ENCODE data around the gene PRRC2B. TPM values are rescaled to one million over a fixed set of nuclear protein-coding genes. Genes with fewer than 3 reads are reported as not detected.
A peak's percentile ranks its signal among the peaks of the same experiment; 100 is the strongest.

PRRC2B gene
- total and polyA plus RNA-seq, 2 of the 8 experiments (the other 6 are each of a cell fraction or from before 2014, with no cell fraction given) = 37.3 to 249 TPM

DNA sequence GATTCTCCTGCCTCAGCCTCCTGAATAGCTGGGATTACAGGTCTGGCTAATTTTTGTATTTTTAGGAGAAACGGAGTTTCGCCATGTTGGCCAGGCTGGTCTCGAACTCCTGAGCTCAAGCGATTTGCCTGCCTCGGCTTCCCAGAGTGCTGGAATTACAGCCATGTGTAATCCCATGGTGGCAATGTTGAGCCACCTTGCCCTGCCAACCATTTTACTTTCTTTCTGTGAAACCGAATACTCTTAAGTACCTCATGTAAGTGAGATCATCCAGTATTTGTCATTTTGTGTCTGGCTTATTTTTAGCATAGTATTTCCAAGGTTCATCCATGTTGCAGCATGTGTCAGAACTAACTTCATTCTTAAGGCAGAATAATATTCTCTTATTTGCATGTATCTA lies 8.2 kb downstream of the PRRC2B start:
- Histone ChIP-seq H3K9me3 (ENCODE audit: insufficient read depth in 2 of 2, low read depth in 1 of 2, low read length in 1 of 2) (no peaks in the 10 kb centered on the region), H2BK15ac (ENCODE audit: low read length) (no peak overlapping the region), H3K36me3 (ENCODE audit: control insufficient read depth in 2 of 4, insufficient read depth in 4 of 4, low read length in 3 of 4) (peaks cover 0 to 3% (median 0%) of the 10 kb centered on the region in 4 experiments; a peak in 1 of 8 replicates), H3K79me2 (ENCODE audit: control insufficient read depth in 1 of 2, insufficient read depth in 2 of 2, low read length in 2 of 2) (peaks cover 89 to 98% of the 10 kb centered on the region in 2 experiments), H3K23ac (ENCODE audit: insufficient read length) (no peak overlapping the region), H2BK5ac (ENCODE audit: low read depth, low read length) (no peak overlapping the region), H2BK20ac (ENCODE audit: low read length) (no peak overlapping the region), H2BK12ac (ENCODE audit: low read depth, low read length) (no peak overlapping the region), H2BK120ac (replicated peaks; ENCODE audit: low read depth, low read length) (no peak overlapping the region), H3K27ac (ENCODE audit: low read depth, low read length) (0 out of 2 replicates have a peak overlapping the region, but pooled peaks have one; percentile 30), H3K4ac (replicated peaks; ENCODE audit: insufficient read length, low read depth, low read length) (no peak overlapping the region), H3K4me3 (ENCODE audit: extremely low read depth in 1 of 4, insufficient read depth in 2 of 4, low read depth in 3 of 4, low read length in 4 of 4) (peak overlapping the region in 1 of 4 experiments; percentile 24; a peak in 1 of 8 replicates), H4K91ac (replicated peaks; ENCODE audit: insufficient read length, low read length) (no peak overlapping the region), H3K79me1 (ENCODE audit: low read depth, low read length) (peaks cover 13% of the 10 kb centered on the region), H2AK5ac (ENCODE audit: low read depth, low read length) (no peak overlapping the region), H3K4me2 (ENCODE audit: insufficient read depth in 1 of 2, low read depth in 2 of 2, low read length in 2 of 2) (peak overlapping the region; percentile 35 to 38; a peak in 3 of 4 replicates), H4K20me1 (replicated peaks in 1 of 2; ENCODE audit: control insufficient read depth in 1 of 2, insufficient read depth in 2 of 2, low read length in 2 of 2) (peaks cover 32 to 37% of the 10 kb centered on the region in 2 experiments), H3K18ac (ENCODE audit: extremely low read depth, low read length) (no peak overlapping the region), H4K8ac (ENCODE audit: extremely low read depth, insufficient read depth, low read length) (no peak overlapping the region), H3K4me1 (replicated peaks in 1 of 4; ENCODE audit: control insufficient read depth in 3 of 4, insufficient read depth in 4 of 4, low read length in 3 of 4) (peaks cover 26 to 54% (median 40%) of the 10 kb centered on the region in 4 experiments), H4K5ac (ENCODE audit: insufficient read length, low read depth, low read length) (peak overlapping the region; percentile 23), H3K23me2 (ENCODE audit: low read depth, low read length) (no peaks in the 10 kb centered on the region; the same call in 1 of the 2 replicates), H3K56ac (replicated peaks; ENCODE audit: insufficient read length, low read depth, low read length) (no peak overlapping the region), H2AFZ (ENCODE audit: low read length) (no peak overlapping the region), H3K27me3 (replicated peaks in 1 of 4; ENCODE audit: control insufficient read depth in 3 of 4, extremely low read depth in 1 of 4, insufficient read depth in 3 of 4, low read length in 3 of 4) (no peaks in the 10 kb centered on the region), H3K9ac (replicated peaks in 1 of 4; ENCODE audit: extremely low read depth in 1 of 4, low read depth in 3 of 4, low read length in 3 of 4) (no peak overlapping the region), H3K14ac (ENCODE audit: insufficient read length) (no peak overlapping the region)
- CTCF ChIA-PET (ENCODE audit: partially characterized antibody) = interaction anchor here (0.9 to 2.1 kb wide), 8 partner anchors 9 to 76 kb away, joined by 3 to 8 read pairs (median 3); no protein-coding TSS in a partner anchor
- WGBS, 2 experiments (ENCODE audit: extremely low coverage in 1 of 2, insufficient coverage in 1 of 2, insufficient read length in 1 of 2, insufficient replicate concordance in 2 of 2, low coverage in 1 of 2, low lambda C conversion rate in 2 of 2, missing lambda C conversion rate in 1 of 2) = 94% methylated on average over 6 of the region's 6 CpGs; no CpG with 5 or more reads in 1 of the 2 experiments
- DNase-seq (ENCODE audit: low read depth in 1 of 2, low spot score in 2 of 2) = no peak
- FAIRE-seq = no peak
- POLR2A ChIA-PET (ENCODE audit: partially characterized antibody) = interaction anchor here (0.8 to 3.0 kb wide), 9 partner anchors 11 to 52 kb away, joined by 3 to 11 read pairs (median 7); no protein-coding TSS in a partner anchor
- TF ChIP-seq CBX8 (IDR thresholded peaks at IDR 0.05; ENCODE audit: borderline replicate concordance, low read depth, low read length) = no peak

Data from H1 (cell line).